Stimulated activated CD4-positive, alpha-beta T cell treated with anti-CD3 and anti-CD28 coated beads, Interleukin-15, amount 100 ng/mL, for 24 hours (primary cell): ENCODE results near the gene UBE2S.
A peak's percentile ranks its signal among the peaks of the same experiment; 100 is the strongest.
"Not testable (repeated sequence)": the region's sequence is repeated elsewhere in the genome, so short reads cannot be mapped to it uniquely, and the experiment has no call there.

Experiments used
- DNase-seq: peaks from one replicate; pipeline ENCODE4 v3.0.0-alpha.2; 2020

Gene UBE2S

DNA sequence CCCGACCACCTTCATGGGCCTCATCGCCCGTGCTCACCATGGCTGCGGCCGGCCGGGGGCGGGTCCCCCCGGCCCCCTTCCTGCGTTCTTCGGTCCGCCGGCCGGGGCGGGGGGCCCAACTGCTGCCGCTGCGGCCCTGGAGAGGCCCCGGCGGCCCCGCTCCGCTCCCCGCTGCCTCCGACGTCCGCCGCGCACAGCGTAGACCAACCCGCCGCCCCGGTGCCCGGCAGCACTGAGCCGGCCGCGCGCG is at the start of gene UBE2S:
Gene UBE2S (minus strand): TSS at position 239 of the 250 bp plus-strand sequence. CDS start 199 bp downstream, at position 40.
- DNase-seq: not testable (repeated sequence)

DNA sequence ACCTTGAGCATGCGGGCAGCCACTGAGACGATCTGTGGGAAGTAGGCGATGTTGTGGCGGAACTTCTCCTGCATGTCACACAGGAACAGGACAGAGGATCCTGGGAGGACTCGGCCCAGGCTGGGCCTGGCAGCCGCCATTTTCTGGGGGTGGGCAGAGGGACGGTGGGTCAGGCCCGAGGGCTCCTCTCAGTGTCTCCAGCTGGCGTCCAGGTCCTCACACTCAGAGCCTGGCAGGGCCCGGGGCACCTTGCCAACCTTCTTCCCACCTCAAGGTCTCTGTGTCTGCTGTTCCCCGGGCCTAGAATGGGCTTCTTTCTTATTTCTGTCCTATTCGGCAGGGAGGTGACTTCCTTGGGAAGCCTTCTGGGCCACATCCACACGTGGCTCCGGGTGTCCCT is 48.8 kb upstream of the UBE2S start:
- DNase-seq: no peak

DNA sequence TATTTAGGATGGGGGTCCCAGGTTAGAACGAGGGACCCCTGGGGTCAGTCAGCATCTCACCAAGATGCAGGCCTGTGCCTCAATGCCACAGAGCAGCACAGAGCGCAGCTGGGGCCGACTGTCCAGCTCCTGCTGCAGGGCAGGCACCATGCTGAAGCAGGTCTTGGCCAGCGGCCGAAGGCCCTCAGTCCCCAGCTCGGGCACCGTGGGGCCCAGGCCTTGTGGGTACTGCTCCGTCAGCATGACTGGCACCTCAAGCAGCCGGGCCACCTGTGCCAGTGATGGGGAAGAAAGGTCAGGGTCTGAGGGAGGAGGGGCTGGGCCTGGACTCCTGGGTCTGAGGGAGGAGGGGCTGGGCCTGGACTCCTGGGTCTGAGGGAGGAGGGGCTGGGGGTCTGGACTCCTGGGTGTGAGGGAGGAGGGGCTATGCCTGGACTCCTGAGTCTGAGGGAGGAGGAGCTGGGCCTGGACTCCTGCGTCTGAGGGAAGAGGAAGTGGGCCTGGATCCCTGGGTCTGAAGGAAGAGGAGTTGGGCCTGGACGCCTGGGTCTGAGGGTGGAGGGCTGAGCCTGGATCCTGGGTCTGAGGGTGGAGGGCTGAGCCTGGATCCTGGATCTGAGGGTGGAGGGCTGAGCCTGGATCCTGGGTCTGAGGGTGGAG is 48.1 kb upstream of the UBE2S start:
- no peak for DNase-seq

DNA sequence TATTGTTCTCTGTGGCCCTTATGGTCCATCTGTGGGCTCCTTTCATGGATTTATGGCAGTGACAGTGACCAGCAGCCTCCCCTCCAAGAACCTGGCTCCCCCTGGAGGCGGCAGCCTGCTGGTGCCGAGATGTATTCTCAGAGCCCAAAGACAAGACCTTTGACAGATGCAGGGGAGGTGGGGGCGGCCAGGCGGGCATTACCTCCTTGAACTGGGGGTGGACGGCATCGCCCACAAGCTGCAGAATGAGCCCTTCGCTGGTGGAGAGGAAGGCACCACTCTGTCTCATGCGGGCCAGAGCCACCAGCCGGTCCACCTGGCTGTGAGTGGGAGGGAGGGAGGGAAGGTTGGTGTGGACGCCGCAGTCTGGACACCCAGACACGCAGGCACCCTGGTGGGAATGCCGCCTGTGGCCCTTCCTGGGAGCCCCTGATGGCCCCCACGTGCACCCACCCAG is 47.2 kb upstream of the UBE2S start:
- DNase-seq: peak; percentile 65

DNA sequence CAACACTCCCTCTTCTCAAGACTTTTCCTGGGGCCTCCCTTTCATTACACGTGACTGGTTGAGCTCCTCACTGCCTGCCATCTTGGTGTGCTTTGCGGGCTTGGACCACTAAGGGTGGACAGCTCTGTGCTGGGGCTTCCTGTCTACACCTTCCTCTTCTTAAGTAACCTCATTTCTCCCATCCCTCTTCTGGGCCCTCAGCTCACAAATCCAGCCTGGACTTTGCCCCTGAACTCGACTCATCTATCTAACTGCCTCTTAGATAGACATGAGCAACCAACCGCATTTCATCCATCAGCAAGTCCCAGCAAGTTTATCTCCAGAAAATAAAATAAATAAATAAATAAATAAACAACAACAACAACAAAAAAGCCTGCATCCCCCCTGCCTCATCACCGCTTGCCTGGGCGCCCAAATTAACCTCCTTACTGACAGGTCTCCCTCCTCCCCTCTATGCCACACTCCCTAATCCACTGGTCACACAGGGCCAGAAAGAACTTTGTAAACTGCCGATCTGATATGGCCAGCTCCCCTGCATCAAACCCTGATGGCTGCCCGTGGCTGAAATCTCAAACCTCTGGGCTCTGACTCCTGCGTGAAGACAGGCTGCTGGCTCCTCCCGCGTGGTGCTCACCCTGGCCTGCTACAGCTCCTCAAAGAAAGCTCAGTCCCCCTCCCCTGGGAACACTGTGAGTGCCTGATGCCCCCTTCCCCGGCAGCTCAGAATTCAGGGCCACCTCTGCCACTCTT is 46.1 kb upstream of the UBE2S start:
- DNase-seq: no peak

DNA sequence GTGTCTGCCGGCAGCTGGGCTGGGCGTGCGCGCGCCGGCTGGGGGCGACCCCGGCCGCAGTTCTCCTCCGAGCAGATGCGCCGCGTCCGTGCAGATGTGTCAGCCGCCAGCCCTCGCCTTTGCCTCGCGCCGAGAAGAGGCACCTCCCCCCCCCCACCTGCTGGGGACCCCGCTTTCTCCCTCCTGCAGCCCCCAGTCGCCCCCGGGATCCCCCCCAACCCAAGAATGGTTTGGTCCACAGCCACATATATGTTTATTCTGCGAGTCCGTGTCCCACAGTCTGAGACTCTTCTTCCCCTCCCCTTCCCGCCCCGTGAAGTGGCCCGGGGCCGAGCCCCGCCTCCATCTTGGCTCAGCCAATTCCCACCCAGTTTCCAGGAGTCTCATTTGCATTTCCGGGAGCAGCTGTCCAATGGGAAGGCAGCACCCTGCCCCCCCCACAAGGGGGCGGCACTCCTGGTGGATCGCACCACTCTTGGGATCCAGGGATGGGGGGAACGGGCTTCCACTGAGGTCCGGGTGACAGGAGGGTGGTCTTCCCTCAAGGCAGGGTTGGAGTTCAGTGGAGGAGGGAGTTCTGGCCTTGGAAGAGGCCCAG is 45.3 kb upstream of the UBE2S start:
- DNase-seq: peak; percentile 63

DNA sequence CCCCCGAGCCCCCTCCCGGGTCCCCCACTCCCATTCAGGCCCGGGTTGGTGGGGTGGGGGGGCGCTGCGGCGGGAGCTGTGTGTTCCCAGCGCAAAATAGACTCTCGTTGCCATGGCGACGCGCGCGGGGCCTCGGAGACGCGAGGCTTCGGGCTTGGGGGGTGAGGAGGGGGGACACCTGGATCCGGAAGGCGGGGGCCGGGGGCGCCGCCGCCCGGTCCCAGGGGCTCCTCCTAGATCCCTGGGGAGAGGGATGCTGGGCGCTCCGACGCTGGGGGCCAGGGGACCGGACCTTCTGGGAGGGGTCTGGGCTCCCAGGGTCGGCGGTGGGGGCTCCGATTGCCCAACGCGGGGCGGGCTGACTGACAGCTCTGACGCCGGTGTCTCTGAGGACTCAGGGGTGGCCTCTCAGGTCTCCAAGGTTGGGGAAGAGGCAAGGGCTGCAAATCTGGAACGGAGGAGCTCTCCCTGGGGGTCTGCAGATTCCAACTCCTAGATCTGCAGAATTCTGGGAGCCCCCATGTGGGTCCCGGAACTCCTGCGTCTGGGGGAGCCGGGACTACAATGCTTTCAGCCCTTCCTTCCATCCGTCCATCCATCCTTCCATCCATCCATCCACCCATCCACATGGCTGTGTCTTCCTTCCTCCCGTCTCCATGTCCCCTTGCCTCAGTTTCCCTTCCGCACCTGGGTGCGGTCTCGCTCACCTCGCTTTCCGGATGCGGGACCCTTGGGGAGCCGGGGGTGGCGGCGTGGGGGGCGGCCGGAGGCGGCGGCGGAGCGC is 44.6 kb upstream of the UBE2S start:
- DNase-seq: peak; percentile 28

DNA sequence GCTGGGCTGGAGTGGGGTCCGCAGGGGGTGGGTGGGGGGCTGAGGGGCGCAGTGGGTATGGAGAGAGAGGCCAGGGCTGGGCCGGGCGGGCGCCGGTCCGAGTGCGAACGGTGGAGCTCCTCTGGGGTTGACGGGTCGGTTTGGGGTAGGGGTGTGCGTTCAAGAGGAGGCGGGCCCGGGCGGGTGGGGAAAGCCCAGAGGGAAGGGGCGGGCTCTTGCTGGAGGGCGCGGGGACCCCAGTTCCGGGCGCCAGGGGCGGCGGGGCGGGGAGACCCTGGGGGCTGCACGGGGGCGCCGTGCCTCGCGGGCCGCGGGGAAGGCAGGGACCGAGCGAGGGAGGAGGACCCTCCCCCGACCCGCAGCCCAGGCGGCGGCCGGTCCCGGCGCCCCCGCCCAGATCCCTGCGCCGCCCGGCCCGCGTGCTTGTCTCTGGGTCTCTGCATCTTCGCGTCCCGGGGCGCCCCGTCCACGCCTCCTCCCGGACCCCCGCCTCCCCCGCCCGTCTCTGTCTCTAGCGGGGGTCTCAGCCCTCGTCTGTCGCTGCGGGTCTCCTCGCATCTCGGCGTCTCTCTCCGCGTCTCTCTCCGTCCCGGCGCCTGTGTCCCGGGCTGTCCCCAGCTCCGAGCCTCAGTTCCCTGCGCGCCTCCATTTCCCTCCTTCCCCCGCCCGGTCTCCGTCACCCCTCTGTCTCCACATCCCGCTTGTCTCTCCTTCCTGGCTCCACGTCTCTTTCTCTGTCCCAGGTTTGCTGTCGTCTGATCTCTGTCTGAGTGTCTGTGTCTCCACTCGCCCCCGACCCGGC is 43.8 kb upstream of the UBE2S start:
- peak; percentile 34 for DNase-seq

DNA sequence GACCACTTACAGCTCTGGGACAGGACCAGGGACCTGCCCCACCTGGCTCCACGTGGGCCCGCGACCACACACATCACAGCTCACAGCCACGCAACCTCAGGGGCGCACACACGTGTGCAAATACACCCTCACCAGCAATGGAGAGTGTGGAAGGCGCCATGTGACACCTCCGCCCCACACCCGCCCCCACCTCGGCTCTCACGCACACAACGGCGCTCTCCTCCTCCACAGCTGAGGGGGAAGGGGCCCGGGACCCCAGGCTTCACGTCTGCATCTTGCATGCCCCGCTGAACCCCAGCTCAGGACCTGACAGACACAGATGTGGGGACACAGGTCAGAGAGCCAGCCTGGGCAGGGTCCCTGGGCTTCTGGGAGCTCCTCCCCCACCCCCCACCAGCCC is 41.9 kb upstream of the UBE2S start:
- DNase-seq: no peak

DNA sequence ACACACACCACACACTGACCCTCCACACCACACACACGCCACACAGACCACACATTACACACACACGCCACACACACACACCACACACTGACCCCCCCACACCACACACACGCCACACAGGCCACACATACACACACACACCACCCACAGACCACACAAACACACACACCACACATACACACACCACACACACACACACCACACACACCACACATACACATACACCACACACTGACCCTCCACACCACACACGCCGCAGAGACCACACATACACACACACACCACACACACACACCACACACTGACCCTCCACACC is 40.5 kb upstream of the UBE2S start:
- DNase-seq: not testable (repeated sequence)

DNA sequence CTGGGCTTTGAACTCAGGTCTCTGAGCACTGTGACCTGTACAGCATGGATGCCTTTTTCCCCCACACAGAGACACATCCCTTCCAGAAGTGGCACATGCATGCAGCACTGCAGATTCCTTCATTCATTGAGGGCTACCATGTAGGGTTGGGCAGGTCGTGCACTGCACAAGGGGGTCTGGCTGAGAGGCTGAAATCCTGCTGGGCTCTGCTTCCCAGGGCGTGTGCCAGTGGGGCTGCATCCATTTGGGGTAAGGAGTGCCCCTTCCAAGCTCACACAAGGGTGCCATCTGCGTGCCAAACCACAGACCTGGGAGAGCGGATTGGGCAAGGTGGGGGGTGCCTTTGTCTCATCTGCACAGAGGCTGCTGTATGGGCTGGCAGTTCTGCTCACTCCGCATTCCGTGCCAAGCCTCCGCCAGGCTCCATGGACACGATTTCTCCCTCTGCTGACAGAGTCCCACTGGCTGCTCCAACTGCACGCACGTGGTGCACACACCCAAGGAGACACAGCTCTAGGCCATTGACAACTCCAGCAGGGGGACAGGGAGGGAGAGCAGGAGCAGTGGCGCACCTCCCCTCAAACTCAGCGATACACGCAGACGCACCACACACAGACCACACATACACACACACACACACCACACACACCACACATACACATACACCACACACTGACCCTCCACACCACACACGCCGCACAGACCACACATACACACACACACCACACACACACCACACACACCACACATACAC is 40.0 kb upstream of the UBE2S start:
- no peak for DNase-seq

DNA sequence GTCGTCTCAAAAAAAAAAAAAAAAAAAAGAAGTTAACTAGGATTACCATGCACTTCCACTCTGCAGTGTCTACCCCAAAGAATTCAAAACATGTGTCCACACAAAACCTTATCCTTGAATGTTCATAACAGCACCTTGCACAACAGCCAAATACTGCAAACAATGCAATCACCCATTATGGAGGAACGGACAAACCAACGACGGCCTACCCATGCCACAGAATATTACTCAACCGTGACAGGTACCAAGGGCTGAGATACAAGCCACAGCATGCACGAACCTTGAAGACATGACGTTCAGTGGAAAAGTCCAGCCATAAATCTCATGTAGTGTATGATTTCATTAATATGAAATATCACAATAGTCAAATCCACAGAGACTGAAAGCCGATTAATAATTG is 38.5 kb upstream of the UBE2S start:
- no peak for DNase-seq

DNA sequence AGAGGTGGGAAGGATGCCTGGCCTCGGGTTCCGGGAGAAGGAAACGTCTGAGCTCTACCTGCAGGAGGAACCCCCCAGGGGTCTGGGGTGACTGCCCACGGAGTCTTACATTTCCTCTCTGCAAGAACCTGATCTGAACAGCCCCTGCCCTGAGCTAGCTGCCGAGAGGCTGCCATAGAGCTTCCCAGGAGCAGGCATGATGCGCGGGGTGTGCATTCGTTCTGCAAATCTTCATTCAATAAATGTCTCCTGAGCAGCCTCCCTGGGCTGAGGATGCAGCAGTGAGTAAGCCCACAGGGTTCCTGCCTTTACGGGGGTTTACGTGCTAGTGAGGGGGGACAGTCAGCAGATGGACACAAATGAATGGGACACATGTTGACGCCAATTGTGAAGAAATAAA is 37.1 kb upstream of the UBE2S start:
- DNase-seq: no peak

DNA sequence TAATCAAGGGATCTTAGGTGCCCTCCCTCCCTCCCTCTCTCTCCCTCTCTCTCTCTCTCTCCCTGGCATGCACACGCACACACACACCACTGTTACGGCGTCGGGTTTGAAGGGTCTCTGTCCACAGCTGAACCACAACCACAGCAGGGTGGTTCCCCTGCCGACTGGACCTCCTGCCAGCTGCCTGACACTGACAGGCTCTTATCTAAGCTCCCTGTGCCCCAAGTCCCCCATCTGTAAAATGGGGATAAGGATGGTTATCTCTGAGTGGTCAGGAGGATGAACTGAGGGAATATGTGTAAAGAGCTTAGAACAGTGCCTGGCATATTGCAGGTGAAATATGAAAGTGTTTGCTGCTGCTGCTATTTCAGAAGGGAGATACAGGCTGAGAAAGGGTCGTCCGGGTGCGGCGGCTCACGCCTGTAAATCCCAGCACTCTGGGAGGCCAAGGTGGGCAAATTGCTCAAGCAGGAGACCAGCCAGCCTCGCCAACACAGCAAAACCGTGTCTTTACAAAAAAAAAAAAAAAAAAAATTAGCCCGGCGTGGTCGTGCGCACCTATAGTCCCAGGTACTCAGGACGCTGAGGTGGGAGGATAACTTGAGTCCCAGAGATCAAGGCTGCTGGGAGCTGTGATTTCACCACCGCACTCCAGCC is 36.4 kb upstream of the UBE2S start:
- no peak for DNase-seq

DNA sequence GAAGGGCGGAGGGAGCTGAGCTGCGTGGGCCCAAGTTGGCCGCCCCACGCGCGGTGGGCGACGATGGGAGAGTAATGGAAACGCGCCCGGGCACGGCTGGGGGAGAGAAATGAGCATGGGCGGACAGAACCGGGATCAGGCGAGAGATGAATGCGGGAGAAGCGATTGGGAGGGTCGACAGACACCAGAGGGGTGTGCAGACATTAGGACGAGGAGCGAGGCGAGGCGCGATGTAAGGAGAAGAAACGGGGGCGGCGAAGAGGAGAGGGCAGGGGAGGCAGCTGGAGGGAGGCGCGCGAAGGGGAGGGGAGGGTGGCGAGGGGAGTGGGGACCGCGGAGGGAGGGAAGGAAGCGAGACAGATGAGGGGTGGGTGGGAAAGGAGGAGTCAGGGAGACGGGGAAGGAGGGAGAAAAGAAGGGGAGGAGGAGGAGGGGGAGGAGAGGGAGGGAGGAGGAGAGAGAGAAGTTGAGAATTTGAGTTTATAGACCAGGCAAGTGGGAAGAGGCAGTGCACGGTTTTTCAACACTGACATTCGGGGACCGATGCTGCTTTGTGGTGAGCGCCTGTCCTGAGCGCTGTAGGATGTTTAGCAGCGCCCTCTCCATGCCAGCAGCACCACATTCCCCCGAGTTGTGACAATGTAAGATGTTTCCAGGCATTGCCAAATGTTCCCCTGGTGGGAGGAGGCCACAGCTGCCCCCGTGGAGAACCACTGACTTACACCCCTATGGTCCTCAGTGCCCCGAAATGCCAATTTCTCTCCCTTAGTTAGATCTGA is 35.6 kb upstream of the UBE2S start, which contains the start of gene SHISA7:
Gene SHISA7 (minus strand): TSS at position 256 of the 779 bp plus-strand sequence. CDS start 437 bp downstream, outside the sequence.
- no peak for DNase-seq

DNA sequence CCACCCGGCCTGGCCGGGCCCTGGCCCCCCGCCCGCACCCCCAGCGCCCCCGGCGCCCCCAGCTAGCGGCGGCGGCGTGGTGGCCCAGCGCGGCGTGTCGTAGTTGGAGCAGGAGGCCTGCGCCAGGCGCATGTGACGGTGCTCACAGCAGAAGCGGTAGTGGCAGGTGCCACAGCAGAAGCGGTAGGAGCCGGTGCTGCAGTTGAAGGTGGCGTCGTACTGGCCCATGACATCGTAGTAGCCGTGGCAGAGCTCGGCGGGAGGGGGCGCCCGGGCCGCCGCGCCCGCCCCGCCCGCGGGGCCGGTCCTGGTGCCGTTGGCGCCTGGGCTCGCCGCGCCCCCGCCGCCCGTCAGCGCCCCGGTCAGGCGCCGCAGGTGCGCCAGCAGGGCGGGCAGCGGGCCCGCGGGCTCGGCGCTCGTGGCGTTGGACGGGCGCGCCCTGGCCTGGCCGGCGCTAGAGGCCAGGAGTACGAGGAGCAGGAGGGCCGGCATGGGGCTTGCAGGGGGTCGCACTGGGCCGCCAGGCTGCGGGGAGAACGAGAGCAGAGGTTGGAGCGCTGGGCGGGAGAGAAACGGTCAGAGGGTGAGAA is 34.9 kb upstream of the UBE2S start:
- no peak for DNase-seq

DNA sequence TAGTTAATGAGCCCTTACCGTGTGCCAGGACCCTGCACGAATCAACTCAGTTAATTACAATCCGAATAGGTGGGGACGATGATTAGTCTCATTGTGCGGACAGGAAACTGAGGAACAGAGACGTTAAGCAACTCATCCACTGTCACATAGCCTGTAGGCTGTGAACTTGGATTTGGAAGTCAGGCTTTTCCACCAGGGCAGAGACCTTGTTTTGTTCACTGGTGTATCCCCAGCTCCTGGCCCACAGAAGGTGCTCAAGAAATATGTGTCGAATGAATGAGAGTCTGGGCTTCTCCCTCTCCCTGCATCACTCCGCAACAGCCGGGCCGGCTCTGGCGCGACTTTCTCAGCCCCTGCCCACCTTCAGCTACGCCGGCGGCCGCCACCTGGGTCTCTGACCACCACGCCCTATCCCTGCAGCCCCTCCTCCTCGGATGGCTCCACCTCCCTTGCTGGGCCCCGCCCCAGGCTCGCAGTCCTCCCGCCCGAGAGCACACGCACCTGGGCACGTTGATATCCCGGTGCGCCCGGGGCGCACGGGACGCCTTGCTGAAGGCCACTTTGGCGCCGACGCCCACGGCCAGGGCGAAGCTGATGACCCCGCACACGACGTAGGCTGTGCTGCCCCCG is 34.2 kb upstream of the UBE2S start:
- DNase-seq: peak; percentile 46

DNA sequence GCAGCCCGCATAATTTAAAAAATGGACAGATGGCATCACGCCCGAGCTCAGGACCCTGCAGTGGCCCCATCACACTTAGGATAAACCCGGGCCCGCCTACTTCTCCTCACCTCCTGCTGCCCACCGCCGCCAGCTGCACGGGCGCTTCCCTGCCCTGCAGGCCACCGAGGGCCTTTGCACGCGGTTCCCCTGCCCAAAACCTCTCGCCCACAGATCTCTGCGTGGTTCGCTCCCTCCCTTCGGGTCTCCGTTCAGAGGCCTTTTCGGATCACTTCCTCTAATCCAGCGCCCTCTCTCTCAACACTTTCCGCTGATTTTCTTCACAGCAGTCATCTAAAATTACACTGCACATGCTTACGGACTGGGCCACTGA is 33.7 kb upstream of the UBE2S start:
- DNase-seq: no peak

DNA sequence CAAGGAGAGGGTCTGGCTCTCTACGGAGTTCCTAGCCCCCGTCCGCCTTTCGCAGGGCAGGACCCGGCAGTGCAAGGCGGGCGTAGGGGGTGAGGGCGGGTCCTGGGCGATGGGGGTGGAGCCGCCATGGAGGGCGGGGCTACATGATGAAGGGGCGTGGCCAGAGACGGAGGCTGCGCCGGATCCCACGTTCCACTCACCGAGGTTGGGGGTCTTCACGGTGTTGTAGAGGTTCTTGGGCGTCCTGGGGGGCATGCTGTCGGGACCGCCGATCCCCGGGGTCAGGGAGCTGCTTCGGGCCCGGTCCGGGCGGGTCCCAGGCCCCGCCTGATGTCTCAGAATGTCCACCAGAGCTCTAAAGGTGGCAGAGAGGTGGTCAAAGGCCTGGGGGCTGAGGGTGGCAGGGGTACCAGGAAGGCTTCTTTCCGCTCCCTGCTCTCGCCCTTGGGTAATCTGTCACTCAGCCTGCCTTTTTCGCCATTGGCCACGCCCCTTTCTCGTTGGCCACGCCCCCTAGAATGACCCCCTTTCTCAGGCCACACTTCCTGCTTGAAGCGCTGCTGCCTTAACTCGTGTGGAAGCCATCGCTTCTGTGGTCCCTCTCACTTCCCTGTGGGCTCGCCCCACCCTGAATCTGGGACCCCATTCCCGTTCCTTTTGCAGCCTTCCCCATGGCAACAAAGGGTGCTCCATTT is 33.0 kb upstream of the UBE2S start:
- peak; percentile 36 for DNase-seq
